ENCODE measurements around the gene RUSF1.

RUSF1 gene

DNA sequence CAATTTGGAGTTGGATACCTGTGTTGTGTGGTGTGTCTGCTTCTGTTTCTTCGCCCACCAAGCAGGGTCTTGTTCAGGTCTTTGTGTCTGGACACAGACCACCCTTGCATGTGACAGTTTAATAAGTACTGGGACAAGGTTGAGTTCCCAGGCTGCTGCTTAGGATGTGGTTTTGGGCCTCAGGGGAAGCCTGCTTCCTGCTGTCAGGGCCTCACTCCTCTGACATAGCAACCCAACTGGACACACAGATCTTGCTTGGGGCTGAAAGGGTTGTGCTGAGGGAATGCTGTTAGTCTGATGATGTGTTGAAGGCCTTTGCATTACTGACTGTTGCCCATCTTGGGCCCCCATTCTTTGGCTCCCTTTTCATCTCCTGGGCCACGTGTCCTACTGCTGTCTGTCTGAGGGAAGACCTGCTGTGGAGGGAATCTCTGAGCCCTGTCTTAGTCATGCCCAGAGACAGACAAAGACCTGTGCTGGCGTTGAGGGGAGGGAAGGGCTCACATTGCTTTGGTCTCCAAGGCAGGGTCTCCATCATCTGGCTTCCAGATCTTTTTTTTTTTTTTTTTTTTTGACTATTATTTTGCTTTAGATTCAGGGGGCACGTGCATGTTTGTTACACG is 40.9 kb downstream of the RUSF1 start:
- DNase-seq = peak; percentile 32

DNA sequence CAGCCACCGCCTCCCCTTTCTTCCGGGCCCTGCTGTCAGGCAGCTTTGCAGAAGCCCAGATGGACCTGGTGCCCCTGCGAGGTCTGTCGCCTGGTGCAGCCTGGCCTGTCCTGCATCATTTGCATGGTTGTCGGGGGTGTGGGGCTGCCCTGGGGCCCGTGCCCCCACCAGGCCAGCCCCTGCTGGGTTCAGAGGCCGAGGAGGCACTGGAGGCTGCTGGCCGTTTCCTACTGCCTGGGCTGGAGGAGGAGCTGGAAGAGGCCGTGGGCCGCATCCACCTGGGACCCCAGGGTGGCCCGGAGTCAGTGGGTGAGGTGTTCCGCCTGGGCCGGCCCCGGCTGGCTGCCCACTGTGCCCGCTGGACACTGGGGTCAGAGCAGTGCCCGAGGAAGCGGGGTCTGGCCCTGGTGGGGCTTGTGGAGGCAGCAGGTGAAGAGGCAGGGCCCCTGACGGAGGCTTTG is 41.8 kb downstream of the RUSF1 start:
- no peak for DNase-seq

DNA sequence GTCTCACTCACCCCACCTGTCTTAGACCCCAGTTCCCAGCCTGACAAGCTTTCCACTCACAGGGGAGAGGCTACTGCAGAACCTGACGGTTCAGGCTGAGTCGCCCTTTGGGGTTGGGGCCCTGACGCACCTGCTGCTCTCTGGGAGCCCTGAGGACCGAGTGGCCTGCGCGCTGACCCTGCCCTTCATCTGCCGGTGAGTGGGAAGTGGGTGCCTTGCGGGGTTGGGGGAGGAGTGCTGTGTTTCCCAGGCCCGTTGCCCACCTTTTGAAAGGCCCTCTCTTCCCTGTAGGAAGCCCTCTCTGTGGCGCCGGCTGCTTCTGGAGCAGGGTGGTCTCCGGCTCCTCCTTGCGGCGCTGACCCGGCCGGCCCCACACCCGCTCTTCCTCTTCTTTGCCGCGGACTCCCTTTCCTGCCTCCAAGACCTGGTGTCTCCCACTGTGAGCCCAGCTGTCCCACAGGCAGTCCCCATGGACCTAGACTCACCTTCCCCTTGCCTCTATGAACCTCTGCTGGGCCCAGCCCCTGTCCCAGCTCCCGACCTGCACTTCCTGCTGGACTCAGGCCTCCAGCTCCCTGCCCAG is 42.3 kb downstream of the RUSF1 start:
- DNase-seq = no peak

GRCh38 chr16:31464781-31465260 is 43.4 kb downstream of the RUSF1 start:
- no peak for DNase-seq

DNA sequence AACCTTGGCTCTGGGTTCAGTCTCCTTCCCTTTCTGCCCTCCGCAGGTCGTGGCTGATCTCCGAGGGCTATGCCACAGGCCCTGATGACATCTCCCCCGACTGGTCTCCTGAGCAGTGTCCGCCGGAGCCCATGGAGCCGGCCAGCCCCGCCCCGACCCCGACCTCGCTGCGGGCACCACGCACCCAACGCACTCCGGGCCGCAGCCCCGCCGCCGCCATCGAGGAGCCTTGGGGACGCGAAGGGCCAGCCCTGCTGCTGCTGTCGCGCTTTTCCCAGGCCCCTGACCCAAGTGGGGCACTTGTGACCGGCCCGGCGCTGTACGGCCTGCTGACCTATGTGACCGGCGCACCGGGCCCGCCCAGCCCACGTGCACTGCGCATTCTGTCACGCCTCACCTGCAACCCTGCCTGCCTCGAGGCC is 43.8 kb downstream of the RUSF1 start:
- no peak for DNase-seq

GRCh38 chr16:31461921-31462804 is 46.0 kb downstream of the RUSF1 start:
- DNase-seq = no peak

GRCh38 chr16:31461201-31461920 is 46.8 kb downstream of the RUSF1 start:
- DNase-seq = no peak

GRCh38 chr16:31460582-31461002 is 47.6 kb downstream of the RUSF1 start:
- no peak for DNase-seq

DNA sequence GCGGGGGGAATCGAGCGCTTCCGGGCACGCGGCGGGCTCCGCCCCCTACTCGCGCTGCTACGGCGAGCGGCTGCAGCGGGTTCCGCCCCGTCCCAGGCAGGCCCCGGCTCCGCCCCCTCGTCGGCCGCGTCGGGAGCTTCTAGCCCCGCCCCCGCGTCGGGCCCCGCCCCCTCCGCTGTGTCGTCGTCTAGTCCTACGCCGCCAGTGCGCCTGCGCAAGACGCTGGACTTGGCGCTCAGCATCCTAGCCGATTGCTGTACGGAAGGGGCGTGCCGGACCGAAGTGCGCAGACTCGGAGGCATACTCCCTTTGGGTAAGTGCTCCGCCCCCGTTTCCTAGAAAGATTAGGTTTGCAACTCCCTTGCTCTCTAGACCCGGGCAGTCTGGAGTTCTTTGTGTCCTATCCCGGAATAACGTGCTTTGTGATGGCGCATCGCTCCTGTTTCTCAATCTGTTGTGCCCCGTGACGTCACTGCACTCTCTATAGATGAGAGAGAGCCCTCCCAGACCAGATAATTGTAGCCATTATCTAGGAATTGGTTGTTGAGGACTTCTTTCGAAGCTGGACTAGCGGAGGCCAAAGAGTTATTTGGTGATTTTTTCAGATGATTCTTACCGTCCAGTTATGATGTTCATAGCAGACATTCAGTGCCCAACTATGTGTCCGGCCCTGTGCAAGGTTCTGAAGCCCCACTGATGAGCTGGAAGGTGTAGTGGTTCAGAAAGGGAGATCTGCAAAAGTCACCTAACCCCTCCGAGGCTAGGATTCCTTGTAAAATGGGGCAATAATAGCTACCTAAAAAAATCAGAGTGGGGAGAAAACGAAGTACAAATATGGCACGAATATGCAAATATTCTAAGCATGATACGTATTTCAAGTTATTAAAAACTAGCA is 48.3 kb downstream of the RUSF1 start:
- peak; percentile 94 for DNase-seq

DNA sequence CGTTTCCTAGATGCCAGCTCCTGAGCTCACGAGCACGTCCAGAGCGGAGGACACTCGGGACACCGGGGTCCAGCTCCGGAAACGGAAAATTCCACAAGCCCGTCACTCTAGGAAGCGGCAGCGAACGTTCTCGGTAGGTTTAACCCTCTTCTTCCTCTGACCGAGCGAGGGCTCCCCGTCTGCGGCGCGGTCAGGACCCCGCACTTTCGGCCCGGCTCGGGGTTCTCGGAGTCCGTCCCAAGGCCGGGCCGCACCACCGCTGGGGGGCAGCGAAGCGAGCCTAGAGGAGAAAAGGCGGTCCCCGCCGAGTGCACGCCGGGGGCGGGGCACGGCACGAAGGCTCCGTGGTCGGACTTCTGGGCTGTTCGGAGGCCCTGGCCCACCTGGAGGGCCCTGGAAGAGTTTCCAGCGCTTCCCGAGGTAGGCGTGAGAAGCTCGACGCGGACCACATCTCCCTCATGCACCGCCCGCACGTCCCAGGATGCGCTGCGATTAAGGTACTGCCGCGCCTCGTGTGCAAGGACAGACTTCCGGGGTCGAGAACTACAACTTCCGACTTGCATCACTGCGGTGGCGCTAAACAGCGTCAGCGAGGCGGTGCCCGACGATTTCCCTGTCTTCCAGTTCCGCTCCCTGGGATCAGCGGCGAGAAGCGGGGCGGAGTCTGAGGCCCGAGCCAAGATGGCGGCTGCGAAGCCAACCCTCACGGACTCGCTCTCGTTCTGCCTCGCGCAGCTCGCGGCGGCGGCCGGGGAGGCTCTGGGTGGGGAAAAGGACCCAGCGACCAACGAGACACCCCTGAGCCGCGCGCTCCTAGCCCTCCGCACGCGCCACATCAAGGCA is 49.1 kb downstream of the RUSF1 start, which contains the start of gene ARMC5:
Gene ARMC5, plus strand, starts transcription at position 658 of the 843 bp plus-strand sequence. Its CDS starts 24 bp downstream, at position 682.
- DNase-seq = peak; percentile 92

GRCh38 chr16:31458073-31458843 is 49.9 kb downstream of the RUSF1 start:
- DNase-seq = peak; percentile 92

DNA sequence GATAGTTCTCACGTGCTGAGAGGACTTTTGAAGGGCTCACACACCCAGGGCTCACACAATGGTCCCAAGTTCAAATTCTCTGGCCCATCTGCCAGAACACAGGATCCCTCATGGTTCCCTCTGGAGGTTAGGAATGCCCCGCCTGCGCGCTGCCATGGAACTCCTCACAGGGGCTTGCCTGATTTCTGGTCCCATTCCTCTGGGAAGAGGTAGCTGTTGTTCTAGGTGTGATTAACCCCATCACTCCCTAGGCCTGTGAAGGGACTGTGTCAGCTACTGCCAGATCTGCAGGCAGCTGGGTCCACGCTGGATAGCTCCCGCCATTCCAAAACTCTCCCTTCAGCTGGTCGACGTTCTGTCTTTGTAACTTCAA is 51.2 kb downstream of the RUSF1 start:
- DNase-seq = no peak

DNA sequence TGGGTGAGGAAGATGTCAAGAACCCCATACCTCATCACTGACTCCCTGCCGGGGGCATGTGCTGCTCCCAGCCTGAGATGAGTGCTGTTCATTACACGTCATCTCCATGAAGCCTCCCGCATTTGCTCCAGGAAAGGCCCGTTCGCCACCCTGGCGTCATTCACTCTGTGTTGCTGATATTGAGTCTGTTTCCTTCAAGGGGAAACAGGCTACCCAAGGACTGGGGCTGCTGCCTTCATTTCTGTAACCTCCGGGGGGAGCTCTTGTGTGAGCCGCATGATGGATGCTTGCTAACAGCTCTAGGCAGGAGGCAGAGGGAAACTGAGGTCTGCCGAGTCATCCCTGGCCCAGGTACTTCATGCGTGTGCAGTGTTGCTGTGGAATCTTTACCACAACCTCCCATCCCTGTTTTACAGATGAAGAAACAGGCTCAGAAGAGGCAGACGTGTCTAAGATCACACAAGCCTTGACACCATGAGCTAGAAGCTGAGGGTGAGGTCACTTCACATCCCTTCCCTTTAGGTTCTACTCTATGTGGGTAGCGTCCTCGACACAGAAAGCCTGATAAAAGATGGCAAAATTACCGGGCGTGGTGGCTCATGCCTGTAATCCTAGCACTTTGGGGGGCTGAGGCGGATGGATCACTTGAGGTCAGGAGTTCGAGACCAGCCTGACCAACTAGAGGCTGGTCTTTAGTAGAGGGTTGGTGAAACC is 52.4 kb downstream of the RUSF1 start:
- DNase-seq = no peak

DNA sequence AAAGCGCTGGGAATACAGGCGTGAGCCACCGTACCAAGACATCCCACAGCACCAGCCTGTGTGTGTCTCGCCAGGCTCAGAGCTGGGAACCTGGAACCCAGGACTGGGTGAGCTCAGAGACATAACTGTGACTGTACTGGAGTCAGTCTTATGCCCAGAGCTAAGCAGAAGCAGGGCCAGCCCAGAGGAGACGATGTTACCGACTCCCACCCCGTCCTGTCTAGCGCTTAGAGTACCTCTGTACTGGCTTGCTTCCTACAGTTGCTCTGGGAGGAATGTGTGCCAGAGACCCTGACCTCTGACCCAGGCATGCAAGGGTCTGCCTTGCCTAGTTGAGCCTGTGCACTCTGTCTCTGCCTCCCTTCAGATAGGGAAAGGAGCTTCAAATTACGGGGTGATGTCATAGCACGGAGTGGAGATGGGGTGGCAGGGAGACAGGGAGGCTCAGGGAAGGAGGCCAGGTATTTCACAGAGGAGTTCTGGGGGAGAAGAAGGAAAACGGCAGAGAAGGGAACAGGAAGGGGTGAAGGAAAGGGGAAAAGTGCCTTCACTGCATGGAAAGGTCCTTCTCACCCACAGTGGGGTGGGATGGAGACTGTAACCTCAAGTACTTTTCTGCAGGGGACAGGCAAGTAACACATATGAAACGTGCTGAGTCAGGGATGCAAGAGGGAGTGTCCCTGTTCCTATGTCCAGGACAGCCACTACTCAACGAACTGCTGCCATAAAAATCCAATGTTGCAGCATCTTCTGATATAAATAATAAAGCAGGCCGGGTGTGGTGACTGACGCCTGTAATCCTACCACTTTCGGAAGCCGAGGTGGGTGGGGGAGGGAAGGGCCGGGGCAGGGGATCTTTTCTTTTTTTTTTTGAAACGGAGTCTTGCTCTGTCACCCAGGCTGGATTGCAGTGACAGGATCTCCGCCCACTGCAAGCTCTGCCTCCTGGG is 54.7 kb downstream of the RUSF1 start:
- DNase-seq = no peak

DNA sequence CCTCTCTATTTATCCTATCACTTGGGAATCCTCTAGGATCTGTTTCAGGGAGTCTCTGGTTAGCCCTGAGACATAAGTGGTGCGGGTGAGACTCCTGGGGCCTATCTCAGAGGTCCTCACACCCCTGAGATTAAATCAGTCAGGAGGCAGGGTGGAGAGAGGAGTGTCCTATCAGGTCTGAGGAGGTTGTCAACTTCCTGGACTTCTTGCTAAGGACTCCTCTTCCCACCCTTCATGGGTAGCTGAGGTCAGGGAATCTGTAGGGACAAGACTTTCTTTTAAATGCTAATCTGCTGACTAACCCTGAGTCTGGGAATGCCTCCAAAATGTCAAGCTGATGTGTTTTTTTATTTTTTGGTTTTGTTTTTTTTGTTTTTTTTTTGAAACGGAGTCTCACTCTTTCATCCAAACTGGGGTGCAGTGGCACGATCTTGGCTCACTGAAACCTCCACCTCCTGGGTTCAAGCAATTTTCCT is 55.5 kb downstream of the RUSF1 start:
- no peak for DNase-seq

DNA sequence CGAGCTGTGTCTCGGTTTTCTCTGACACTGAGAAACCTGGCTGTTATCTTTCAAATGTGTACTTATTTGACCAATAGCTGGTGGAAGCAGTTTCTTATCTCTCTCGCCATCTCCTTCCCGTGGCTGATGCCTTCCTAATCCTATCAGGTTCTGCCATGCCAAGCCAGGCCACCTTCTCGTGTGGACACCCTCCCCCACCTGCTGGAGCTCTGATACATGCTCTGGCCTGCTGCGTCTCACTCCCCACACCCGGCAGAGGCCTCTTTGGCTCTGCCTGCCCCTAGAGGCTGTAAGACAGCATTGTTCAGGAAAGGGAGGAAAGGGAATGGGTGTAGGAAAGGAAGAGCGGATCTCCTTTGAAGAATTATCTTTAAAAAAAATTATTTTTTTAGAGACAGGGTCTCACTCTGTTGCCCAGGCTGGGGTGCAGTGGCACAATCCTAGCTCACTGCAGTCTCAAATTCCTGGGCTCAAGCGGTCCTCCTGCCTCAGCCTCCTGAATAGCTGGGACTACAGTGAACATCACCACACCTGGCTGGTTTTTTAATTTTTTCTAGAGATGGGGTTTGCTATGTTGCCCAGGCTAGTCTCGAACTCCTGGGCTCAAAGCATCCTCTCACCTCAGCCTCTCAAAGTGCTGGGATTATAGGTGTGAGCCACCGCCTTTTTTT is 56.4 kb downstream of the RUSF1 start:
- no peak for DNase-seq

DNA sequence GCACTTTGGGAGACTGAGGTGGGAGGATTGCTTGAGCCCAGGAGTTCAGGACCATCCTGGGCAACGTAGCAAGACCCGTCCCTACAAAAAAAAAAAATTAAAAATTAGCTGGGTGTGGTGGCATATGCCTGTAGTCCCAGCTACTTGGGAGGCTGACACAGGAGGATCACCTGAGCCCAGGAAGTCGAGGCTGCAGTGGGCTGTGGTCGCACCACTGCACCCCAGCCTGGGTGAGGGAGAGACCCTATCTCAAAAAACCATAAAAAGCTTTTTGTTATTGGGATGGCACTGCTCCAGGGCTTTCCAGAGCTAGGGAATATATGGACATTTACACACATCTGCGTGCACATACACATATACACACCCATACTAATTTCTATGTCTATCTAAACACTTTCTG is 57.0 kb downstream of the RUSF1 start:
- DNase-seq = no peak
